GM21423 (cell line): ENCODE results near the gene NCAPG.
A peak's percentile ranks its signal among the peaks of the same experiment; 100 is the strongest.

Source experiments
- ATAC-seq: cut with Tn5 transposase; IDR thresholded peaks from one replicate; pipeline ENCODE4 v1.9.1; 2021; ENCODE audit warnings: mild to moderate bottlenecking, moderate library complexity; ENCODE audit not compliant: unreplicated experiment

Gene NCAPG

DNA sequence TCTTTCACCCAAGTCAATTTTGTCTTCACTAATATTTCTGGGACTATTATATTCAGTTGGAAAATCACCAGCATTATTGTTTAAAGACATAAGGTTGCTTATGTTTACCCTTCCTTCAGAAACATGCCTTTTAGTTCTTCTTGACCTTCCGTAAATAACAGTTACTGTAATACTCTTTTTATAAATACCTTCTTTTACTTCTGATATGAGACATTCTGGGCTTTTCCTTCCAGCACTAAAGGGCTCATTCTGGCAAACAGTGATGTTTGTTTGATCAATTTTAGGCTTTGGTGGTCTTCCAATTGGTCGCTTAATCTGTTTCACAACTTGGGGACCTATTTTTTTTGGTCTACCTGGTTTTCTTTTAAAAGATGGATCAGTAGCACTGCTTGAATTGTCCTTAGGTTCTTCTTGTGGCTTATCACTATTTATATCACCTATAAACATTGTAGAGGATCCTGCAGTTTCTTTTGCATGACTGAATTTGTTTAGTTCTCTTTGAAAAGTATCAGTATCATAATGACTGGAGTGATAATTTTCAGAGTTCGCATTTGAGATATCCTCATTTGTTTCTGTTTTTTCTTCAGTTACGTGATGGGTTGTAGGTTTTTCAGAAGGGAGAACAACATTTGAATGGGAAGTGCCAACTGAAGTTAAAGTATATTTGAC lies 64.8 kb downstream of the NCAPG start:
- ATAC-seq, result peak; percentile 98

- no peak for ATAC-seq
These were observed 66.2 kb downstream of the NCAPG start for GRCh38 chr4:17876943-17877342.

- ATAC-seq, result no peak
These were observed 66.9 kb downstream of the NCAPG start for GRCh38 chr4:17877661-17878060.

- no peak for ATAC-seq
These were observed 73.3 kb downstream of the NCAPG start for GRCh38 chr4:17884063-17884462.

GRCh38 chr4:17884511-17884910 lies 73.7 kb downstream of the NCAPG start:
- ATAC-seq, result no peak

- ATAC-seq, result no peak
These were observed 78.9 kb downstream of the NCAPG start for GRCh38 chr4:17889692-17890091.

- no peak for ATAC-seq
These were observed 83.6 kb downstream of the NCAPG start for GRCh38 chr4:17894421-17894820.
